Amniotic epithelial cell (primary cell): ENCODE measurements around the gene TOMM22.

ENCODE experiments used
- DNase-seq: peaks from one replicate; pipeline ENCODE4 v3.0.0-alpha.2; 2010; ENCODE audit warnings: low read depth

TOMM22 gene

GRCh38 chr22:38733724-38734381 lies 52.1 kb downstream of the TOMM22 start:
- DNase-seq, result peak; percentile 90

- DNase-seq, result no peak
Observed at GRCh38 chr22:38734421-38735100, 52.8 kb downstream of the TOMM22 start.
